Measurements from ENCODE around the gene ATG16L1.

DNA sequence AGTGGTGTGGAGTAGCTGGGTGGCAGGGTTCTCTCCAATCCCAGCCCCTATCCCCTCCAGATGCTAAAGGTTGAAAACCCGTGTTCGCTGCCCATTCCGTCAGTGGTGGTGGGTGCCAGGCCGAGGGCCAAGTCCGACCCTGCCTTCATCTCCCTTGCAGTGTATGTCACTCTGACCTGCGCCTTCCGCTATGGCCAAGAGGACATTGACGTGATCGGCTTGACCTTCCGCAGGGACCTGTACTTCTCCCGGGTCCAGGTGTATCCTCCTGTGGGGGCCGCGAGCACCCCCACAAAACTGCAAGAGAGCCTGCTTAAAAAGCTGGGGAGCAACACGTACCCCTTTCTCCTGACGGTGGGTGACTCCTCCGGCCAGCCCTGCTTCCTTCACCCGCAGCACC is 69.0 kb downstream of the ATG16L1 start:
- no peak for TF ChIP-seq EZH2 (IDR thresholded peaks at IDR 0.05; ENCODE audit: low read length, missing control alignments)
- TF ChIP-seq, protein P1, sequence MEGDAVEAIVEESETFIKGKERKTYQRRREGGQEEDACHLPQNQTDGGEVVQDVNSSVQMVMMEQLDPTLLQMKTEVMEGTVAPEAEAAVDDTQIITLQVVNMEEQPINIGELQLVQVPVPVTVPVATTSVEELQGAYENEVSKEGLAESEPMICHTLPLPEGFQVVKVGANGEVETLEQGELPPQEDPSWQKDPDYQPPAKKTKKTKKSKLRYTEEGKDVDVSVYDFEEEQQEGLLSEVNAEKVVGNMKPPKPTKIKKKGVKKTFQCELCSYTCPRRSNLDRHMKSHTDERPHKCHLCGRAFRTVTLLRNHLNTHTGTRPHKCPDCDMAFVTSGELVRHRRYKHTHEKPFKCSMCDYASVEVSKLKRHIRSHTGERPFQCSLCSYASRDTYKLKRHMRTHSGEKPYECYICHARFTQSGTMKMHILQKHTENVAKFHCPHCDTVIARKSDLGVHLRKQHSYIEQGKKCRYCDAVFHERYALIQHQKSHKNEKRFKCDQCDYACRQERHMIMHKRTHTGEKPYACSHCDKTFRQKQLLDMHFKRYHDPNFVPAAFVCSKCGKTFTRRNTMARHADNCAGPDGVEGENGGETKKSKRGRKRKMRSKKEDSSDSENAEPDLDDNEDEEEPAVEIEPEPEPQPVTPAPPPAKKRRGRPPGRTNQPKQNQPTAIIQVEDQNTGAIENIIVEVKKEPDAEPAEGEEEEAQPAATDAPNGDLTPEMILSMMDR (conservative IDR thresholded peaks at IDR 0.05 in 1 of 2, IDR thresholded peaks at IDR 0.05 in 1 of 2; ENCODE audit: low read depth in 1 of 2, low read length in 2 of 2): no peak

All from fibroblast of lung (primary cell).